Ishikawa (cell line): Measurements from ENCODE around the gene SSU72.

ENCODE experiments used
- EP300 ChIP-seq: IDR thresholded peaks from 2 replicates; pipeline ENCODE4 v1.6.1; 2012; ENCODE audit warnings: borderline replicate concordance
- TF ChIP-seq, protein P1 (sequence below): IDR thresholded peaks from 2 replicates; pipeline ENCODE4 v1.6.1; 2012; ENCODE audit warnings: low read depth, mild to moderate bottlenecking

DNA sequence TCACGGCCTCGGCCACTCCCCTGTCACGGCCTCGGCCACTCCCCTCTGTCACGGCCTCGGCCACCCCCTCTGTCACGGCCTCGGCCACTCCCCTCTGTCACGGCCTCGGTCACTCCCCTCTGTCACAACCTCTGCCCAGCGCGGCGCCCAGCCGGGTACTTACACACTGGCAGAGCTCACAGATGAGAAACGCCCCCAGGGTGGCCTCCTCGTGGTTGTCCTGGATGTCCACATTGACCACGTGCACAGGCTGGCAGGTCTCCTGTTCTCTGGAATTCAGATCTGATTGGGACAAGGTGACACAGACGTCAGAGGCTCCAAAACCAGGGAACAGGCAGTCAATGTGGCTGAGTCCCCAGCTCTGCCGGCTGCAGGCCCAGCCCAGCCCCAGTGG is 31.0 kb downstream of the SSU72 start:
- TF ChIP-seq, protein P1, sequence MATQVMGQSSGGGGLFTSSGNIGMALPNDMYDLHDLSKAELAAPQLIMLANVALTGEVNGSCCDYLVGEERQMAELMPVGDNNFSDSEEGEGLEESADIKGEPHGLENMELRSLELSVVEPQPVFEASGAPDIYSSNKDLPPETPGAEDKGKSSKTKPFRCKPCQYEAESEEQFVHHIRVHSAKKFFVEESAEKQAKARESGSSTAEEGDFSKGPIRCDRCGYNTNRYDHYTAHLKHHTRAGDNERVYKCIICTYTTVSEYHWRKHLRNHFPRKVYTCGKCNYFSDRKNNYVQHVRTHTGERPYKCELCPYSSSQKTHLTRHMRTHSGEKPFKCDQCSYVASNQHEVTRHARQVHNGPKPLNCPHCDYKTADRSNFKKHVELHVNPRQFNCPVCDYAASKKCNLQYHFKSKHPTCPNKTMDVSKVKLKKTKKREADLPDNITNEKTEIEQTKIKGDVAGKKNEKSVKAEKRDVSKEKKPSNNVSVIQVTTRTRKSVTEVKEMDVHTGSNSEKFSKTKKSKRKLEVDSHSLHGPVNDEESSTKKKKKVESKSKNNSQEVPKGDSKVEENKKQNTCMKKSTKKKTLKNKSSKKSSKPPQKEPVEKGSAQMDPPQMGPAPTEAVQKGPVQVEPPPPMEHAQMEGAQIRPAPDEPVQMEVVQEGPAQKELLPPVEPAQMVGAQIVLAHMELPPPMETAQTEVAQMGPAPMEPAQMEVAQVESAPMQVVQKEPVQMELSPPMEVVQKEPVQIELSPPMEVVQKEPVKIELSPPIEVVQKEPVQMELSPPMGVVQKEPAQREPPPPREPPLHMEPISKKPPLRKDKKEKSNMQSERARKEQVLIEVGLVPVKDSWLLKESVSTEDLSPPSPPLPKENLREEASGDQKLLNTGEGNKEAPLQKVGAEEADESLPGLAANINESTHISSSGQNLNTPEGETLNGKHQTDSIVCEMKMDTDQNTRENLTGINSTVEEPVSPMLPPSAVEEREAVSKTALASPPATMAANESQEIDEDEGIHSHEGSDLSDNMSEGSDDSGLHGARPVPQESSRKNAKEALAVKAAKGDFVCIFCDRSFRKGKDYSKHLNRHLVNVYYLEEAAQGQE = no peak
- no peak for TF ChIP-seq EP300
